ENCODE data around the gene PRAC2.

DNA sequence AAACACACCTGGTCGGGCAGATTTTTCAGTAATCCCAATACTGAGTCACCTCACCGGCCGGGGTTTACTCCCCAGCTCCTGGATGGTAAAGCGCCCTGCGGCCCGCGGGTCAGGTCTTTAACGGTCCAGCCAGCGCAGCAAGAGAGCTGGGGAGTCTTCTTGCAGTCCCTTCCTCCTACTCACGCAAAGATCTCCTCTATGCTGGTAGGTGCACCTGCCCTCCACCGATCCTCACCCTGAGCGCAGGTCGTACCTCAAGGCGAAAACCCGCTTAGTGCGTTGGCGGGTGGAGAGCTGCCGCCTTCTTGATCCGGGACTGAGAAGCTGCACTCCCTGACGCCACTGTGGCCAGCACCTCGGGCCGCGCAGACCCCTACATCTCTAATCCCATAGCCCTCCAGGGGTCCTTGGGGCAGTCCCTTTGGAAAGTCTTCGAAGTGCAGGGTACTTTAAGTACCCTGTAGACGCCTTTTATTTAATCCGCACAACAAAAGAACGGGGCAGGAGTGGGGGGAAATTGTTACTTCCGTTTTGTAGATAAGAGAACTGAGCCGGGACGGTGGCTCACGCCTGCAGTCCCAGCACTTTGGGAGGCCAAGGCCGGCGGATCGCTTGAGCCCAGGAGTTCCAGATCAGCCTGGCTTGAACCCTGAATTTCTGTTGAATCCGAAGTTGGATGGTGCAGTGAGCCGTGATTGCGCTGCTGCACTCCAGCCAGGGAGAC is 16.0 kb downstream of the PRAC2 start:
- no peak for TF ChIP-seq REST (IDR thresholded peaks at IDR 0.05; ENCODE audit: insufficient read depth in 1 of 2, low read depth in 2 of 2, low read length in 1 of 2)
- TF ChIP-seq, protein P1, sequence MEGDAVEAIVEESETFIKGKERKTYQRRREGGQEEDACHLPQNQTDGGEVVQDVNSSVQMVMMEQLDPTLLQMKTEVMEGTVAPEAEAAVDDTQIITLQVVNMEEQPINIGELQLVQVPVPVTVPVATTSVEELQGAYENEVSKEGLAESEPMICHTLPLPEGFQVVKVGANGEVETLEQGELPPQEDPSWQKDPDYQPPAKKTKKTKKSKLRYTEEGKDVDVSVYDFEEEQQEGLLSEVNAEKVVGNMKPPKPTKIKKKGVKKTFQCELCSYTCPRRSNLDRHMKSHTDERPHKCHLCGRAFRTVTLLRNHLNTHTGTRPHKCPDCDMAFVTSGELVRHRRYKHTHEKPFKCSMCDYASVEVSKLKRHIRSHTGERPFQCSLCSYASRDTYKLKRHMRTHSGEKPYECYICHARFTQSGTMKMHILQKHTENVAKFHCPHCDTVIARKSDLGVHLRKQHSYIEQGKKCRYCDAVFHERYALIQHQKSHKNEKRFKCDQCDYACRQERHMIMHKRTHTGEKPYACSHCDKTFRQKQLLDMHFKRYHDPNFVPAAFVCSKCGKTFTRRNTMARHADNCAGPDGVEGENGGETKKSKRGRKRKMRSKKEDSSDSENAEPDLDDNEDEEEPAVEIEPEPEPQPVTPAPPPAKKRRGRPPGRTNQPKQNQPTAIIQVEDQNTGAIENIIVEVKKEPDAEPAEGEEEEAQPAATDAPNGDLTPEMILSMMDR (IDR thresholded peaks at IDR 0.05), result no peak
- no peak for TF ChIP-seq POLR2AphosphoS5 (IDR thresholded peaks at IDR 0.05; ENCODE audit: low read depth, low read length)
- no peak for TF ChIP-seq SIN3A (IDR thresholded peaks at IDR 0.05; ENCODE audit: borderline replicate concordance, insufficient read depth, low read depth, low read length)
- no peak for TF ChIP-seq TCF7L2 (IDR thresholded peaks at IDR 0.05; ENCODE audit: low read depth, low read length)
